A549 (cell line): ENCODE results near the gene CRTAP. TPM values are rescaled to one million over a fixed set of nuclear protein-coding genes. Genes with fewer than 3 reads are reported as not detected.

ENCODE experiments used
- ATAC-seq, 2 experiments: fragments of 200-7000 bp in 1 of 2; fragments of >200 bp in 1 of 2; cut with Nextera tagmentation in 1 of 2; cut with Tn5 transposase in 1 of 2; 3 replicates each; pipeline versions ENCODE4 v1.8.0 to v1.9.1; 2018 to 2020; ENCODE audit warnings: mild to moderate bottlenecking in 1 of 2, moderate library complexity in 1 of 2
- CTCF ChIA-PET: fragments of 300-600 bp; sonication (Branson Sonifier 250); formaldehyde crosslinking; extraction: SDS; loops from one replicate; lab custom pipeline; 2021; ENCODE audit warnings: antibody characterized with exemption, inconsistent platforms; lab: Yijun Ruan, JAX
- POLR2A ChIA-PET: fragments of 350-600 bp; formaldehyde crosslinking; extraction: SDS; loops from one replicate; lab custom pipeline; 2021; ENCODE audit warnings: antibody characterized with exemption, inconsistent platforms; lab: Yijun Ruan, JAX
- DNase-seq, 2 experiments: peaks; one replicate each; pipeline versions ENCODE4 v3.0.0 to v3.0.0-alpha.2; 2011 to 2016; ENCODE audit warnings: low read depth in 1 of 2, low spot score in 1 of 2
- FAIRE-seq: peaks from 2 replicates; lab custom pipeline; 2011; peaks lifted over from hg19 to GRCh38; lab: Jason Lieb, UNC
- H3K27ac ChIP-seq, 2 experiments: fragments of >200 bp; sonication (Bioruptor Twin); formaldehyde crosslinking; 3 replicates each; pipeline ENCODE4 v1.5.1; 2016 to 2017
- H3K4me1 ChIP-seq: fragments of >200 bp; sonication (Bioruptor Twin); formaldehyde crosslinking; 3 replicates; pipeline ENCODE4 v1.6.1; 2016
- H3K4me2 ChIP-seq: fragments of >200 bp; sonication (Bioruptor Twin); formaldehyde crosslinking; 3 replicates; pipeline ENCODE4 v1.6.1; 2016
- H3K4me3 ChIP-seq: fragments of >200 bp; sonication (Bioruptor Twin); formaldehyde crosslinking; 3 replicates; pipeline ENCODE4 v1.5.1; 2016
- H3K9me3 ChIP-seq: fragments of >200 bp; sonication (Bioruptor Twin); formaldehyde crosslinking; 3 replicates; pipeline ENCODE4 v1.6.1; 2016
- ATOH8 ChIP-seq: fragments of 250-450 bp; sonication (Bioruptor Pico); IDR thresholded peaks from 2 replicates; pipeline ENCODE4 v1.5.0; 2020; ENCODE audit warnings: low read depth, mild to moderate bottlenecking, moderate library complexity
- CBX8 ChIP-seq: fragments of 200-600 bp; sonication (generic); IDR thresholded peaks from 2 replicates; pipeline ENCODE4 v1.6.1; 2016
- CEBPB ChIP-seq, 2 experiments: fragments of >200 bp in 1 of 2; sonication (Bioruptor Twin) in 1 of 2; formaldehyde crosslinking in 1 of 2; IDR thresholded peaks; 2 replicates each; pipeline ENCODE4 v1.6.1; 2012 to 2016
- CHD2 ChIP-seq: fragments of 150-350 bp; IDR thresholded peaks from 2 replicates; pipeline ENCODE4 v1.6.1; 2014; ENCODE audit warnings: low read length; ENCODE audit not compliant: partially characterized antibody
- CHD4 ChIP-seq: fragments of 200-600 bp; sonication (generic); IDR thresholded peaks from 2 replicates; pipeline ENCODE4 v1.6.1; 2016; ENCODE audit warnings: antibody characterized with exemption, mild to moderate bottlenecking, borderline replicate concordance
- EHMT2 ChIP-seq: fragments of 200-600 bp; sonication (generic); IDR thresholded peaks from 2 replicates; pipeline ENCODE4 v1.6.1; 2016; ENCODE audit warnings: antibody characterized with exemption, low read depth, mild to moderate bottlenecking, moderate library complexity
- EP300 ChIP-seq, 2 experiments: fragments of >200 bp; sonication (Bioruptor Twin); formaldehyde crosslinking; IDR thresholded peaks; 2 replicates in 1 of 2; 3 replicates in 1 of 2; pipeline ENCODE4 v1.6.1; 2016 to 2017
- ESRRA ChIP-seq: fragments of 150-350 bp; IDR thresholded peaks from 2 replicates; pipeline ENCODE4 v1.6.1; 2014; ENCODE audit warnings: mild to moderate bottlenecking, low read length, borderline replicate concordance
- HOXB13 ChIP-seq: fragments of 250-450 bp; sonication (Bioruptor Pico); IDR thresholded peaks from 2 replicates; pipeline ENCODE4 v1.5.0; 2020; ENCODE audit warnings: low read depth, mild to moderate bottlenecking, moderate library complexity
- HOXB5 ChIP-seq: fragments of 250-450 bp; sonication (Bioruptor Pico); IDR thresholded peaks from 2 replicates; pipeline ENCODE4 v1.5.0; 2020; ENCODE audit warnings: mild to moderate bottlenecking, moderate library complexity
- JUNB ChIP-seq: fragments of >200 bp; sonication (Bioruptor Twin); formaldehyde crosslinking; IDR thresholded peaks from 2 replicates; pipeline ENCODE4 v1.6.1; 2016
- KDM1A ChIP-seq: fragments of 200-600 bp; sonication (generic); IDR thresholded peaks from 2 replicates; pipeline ENCODE4 v1.6.1; 2016; ENCODE audit warnings: low read depth, mild to moderate bottlenecking
- MAFK ChIP-seq: fragments of 450-650 bp; IDR thresholded peaks from 2 replicates; pipeline ENCODE4 v1.6.1; 2014; ENCODE audit not compliant: partially characterized antibody
- NFE2L2 ChIP-seq: fragments of 150-350 bp; conservative IDR thresholded peaks from 2 replicates; pipeline ENCODE4 v1.6.1; 2014; ENCODE audit warnings: low read length
- NPAS2 ChIP-seq: fragments of 250-450 bp; sonication (Bioruptor Pico); IDR thresholded peaks from 2 replicates; pipeline ENCODE4 v1.8.0; 2022; ENCODE audit warnings: mild to moderate bottlenecking, moderate library complexity, borderline replicate concordance
- POLR2A ChIP-seq: IDR thresholded peaks from 2 replicates; pipeline ENCODE4 v1.6.1; 2012; ENCODE audit warnings: mild to moderate bottlenecking, low read length
- RFX5 ChIP-seq: fragments of 450-650 bp; IDR thresholded peaks from 2 replicates; pipeline ENCODE4 v1.7.1; 2014; ENCODE audit warnings: antibody characterized with exemption, mild to moderate bottlenecking, moderate library complexity
- RNF2 ChIP-seq: fragments of 200-600 bp; sonication (generic); IDR thresholded peaks from 2 replicates; pipeline ENCODE4 v1.6.1; 2016; ENCODE audit warnings: low read depth, mild to moderate bottlenecking, antibody characterized with exemption, moderate library complexity, borderline replicate concordance
- TFCP2L1 ChIP-seq: fragments of 250-450 bp; sonication (Bioruptor Pico); IDR thresholded peaks from 2 replicates; pipeline ENCODE4 v1.5.0; 2021; ENCODE audit warnings: mild to moderate bottlenecking
- TP53 ChIP-seq: fragments of 250-450 bp; sonication (Bioruptor Pico); IDR thresholded peaks from 2 replicates; pipeline ENCODE4 v1.5.0; 2021; ENCODE audit warnings: mild to moderate bottlenecking, moderate library complexity
- ZC3H11A ChIP-seq: fragments of 450-650 bp; IDR thresholded peaks from 2 replicates; pipeline ENCODE4 v1.6.1; 2014; ENCODE audit warnings: antibody characterized with exemption, mild to moderate bottlenecking
- WGBS: methylation state at CpG from one replicate; pipeline ENCODE4 v1.1.6; 2017; ENCODE audit errors: missing lambda C conversion rate; 5-methylcytosine and 5-hydroxymethylcytosine counted together
- polyA plus RNA-seq, 4 experiments: library from polyadenylated mRNA; depleted of rRNA in 3 of 4; stranded (reverse); fragments of >200 nt; fragmentation: RNase III in 1 of 4; extraction: RNeasy Plus Mini Kit Qiagen cat#74134 plus additional on column Dnase treatment in 1 of 4; gene quantifications; 2 replicates in 3 of 4; 3 replicates in 1 of 4; pipeline ENCODE4 v1.2.3, GENCODE V29; 2011 to 2017
- TF ChIP-seq, protein P1 (sequence below): fragments of 150-350 bp; IDR thresholded peaks from 2 replicates; pipeline ENCODE4 v1.6.1; 2014; ENCODE audit warnings: low read depth, mild to moderate bottlenecking, low read length
- TF ChIP-seq, protein P2 (sequence below): IDR thresholded peaks from 2 replicates; pipeline ENCODE4 v1.6.1; 2012; ENCODE audit warnings: low read depth, borderline replicate concordance

Gene CRTAP
- polyA plus RNA-seq, 2 of the 4 experiments (the other 2 are of a cell fraction), result 181 to 355 TPM

GRCh38 chr3:33145901-33146580, 32.2 kb downstream of the CRTAP start:
- Histone ChIP-seq H3K4me2 (no peak overlapping the region), H3K27ac (no peak overlapping the region)
- CTCF ChIA-PET, result interaction anchor here (0.5 to 4.3 kb wide), 3 partner anchors 10 to 72 kb away, joined by 3 to 22 read pairs (median 3); no protein-coding TSS in a partner anchor
- POLR2A ChIA-PET, result no interaction called here
- 90% methylated on average over 9 of the region's 9 CpGs for WGBS
- ATAC-seq, result no peak
- TF ChIP-seq CHD4, result no peak
- no peak for TF ChIP-seq HOXB5 (CRISPR knock-in tag)
- TF ChIP-seq ZC3H11A, result no peak
- TF ChIP-seq TP53, result no peak
- TF ChIP-seq RNF2, result no peak
- TF ChIP-seq JUNB, result no peak
- no peak for TF ChIP-seq NPAS2
- no peak for TF ChIP-seq EP300 (IDR thresholded peaks at IDR 0.05)
- no peak for TF ChIP-seq CHD2
- TF ChIP-seq, protein P1, sequence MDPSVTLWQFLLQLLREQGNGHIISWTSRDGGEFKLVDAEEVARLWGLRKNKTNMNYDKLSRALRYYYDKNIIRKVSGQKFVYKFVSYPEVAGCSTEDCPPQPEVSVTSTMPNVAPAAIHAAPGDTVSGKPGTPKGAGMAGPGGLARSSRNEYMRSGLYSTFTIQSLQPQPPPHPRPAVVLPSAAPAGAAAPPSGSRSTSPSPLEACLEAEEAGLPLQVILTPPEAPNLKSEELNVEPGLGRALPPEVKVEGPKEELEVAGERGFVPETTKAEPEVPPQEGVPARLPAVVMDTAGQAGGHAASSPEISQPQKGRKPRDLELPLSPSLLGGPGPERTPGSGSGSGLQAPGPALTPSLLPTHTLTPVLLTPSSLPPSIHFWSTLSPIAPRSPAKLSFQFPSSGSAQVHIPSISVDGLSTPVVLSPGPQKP, result no peak
- no peak for TF ChIP-seq ATOH8 (CRISPR knock-in tag)
- no peak for TF ChIP-seq EHMT2
- no peak for TF ChIP-seq HOXB13 (CRISPR knock-in tag)
- no peak for TF ChIP-seq NFE2L2
- TF ChIP-seq, protein P2, sequence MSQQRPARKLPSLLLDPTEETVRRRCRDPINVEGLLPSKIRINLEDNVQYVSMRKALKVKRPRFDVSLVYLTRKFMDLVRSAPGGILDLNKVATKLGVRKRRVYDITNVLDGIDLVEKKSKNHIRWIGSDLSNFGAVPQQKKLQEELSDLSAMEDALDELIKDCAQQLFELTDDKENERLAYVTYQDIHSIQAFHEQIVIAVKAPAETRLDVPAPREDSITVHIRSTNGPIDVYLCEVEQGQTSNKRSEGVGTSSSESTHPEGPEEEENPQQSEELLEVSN, result no peak
- TF ChIP-seq RFX5, result no peak
- no peak for TF ChIP-seq CBX8
- no peak for TF ChIP-seq CEBPB (IDR thresholded peaks at IDR 0.05)
- TF ChIP-seq, all 56 proteins: peak for 0
- DNase-seq (no peak), FAIRE-seq (no peak)
- H3K9me3 ChIP-seq, result no peaks in the 10 kb centered on the region
- no peak overlapping the region for H3K4me3 ChIP-seq
- H3K4me1 ChIP-seq, result no peaks in the 10 kb centered on the region

GRCh38 chr3:33146791-33147445, 33.1 kb downstream of the CRTAP start:
- Histone ChIP-seq H3K4me3 (no peak overlapping the region), H3K9me3 (no peaks in the 10 kb centered on the region), H3K4me1 (no peaks in the 10 kb centered on the region), H3K4me2 (no peak overlapping the region), H3K27ac (no peak overlapping the region)
- WGBS, result 96% methylated on average over 8 of the region's 8 CpGs
- no peak for DNase-seq
- TF ChIP-seq HOXB5 (CRISPR knock-in tag) (no peak), NPAS2 (no peak), ESRRA (no peak), MAFK (no peak), POLR2A (no peak), EP300 (IDR thresholded peaks at IDR 0.05) (no peak), TFCP2L1 (CRISPR knock-in tag) (no peak), KDM1A (no peak)
- no peak for FAIRE-seq
- ChIA-PET POLR2A (interaction anchor here (0.5 kb wide), 1 partner anchor 52 kb away, joined by 6 read pairs; no protein-coding TSS in a partner anchor), CTCF (interaction anchor here (0.9 to 4.3 kb wide), 4 partner anchors 10 to 222 kb away, joined by 3 to 22 read pairs (median 4); no protein-coding TSS in a partner anchor)
- ATAC-seq, result no peak
